ENCODE results near the gene ALDH3B2.
"Not testable (repeated sequence)": the region's sequence is repeated elsewhere in the genome, so short reads cannot be mapped to it uniquely, and the experiment has no call there.

The ALDH3B2 gene

DNA sequence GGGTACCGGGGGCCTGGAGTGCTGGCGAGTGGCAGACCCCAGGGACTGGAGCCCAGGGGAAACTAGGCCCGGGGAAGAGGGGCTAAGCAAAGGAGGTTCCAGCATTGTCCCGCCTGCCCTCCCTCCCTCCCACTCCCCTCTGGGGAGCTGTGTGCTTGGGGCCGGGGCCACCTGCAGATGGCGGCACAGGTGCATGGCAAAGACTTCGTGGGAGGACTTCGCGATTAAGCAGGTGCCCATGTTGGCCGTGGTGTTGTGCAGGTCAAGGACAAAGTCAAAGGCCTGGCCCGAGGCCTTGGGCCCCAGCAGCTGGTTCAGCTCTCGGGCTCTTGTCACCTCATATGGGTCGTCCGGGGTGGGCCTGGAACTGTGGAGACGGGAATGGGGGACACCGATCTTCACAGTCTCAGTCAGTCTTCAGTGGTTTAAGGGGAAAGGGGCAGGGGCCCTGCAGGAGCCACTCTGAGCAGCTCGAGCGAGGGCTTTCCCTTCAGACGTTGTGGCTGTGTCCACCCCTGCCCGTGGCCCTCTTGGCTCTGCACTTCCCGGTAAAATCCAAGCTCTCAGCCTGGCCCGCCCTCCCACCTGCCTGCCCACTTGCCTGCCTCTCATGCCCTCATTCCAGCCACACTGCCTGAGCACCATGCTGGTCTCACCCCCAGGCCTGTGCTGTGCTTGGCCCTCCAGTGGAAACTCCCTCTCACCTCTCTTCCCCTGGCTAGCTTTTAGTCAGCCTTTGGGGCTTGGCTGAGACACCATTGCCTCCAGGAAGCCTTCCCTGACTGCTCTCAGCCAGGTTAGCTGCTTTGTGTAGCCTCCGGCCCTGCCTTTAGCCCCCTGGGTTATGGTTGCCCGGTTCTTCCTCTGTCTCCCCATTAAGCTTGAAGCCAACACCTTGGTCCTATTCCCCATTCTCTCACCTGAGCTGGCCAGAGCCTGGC, 28.6 kb downstream of the ALDH3B2 start:
- no peak for TF ChIP-seq ZNF274 (IDR thresholded peaks at IDR 0.05; ENCODE audit: low read depth, low read length)
- no peak overlapping the region for H3K4me3 ChIP-seq (ENCODE audit: low read length)

DNA sequence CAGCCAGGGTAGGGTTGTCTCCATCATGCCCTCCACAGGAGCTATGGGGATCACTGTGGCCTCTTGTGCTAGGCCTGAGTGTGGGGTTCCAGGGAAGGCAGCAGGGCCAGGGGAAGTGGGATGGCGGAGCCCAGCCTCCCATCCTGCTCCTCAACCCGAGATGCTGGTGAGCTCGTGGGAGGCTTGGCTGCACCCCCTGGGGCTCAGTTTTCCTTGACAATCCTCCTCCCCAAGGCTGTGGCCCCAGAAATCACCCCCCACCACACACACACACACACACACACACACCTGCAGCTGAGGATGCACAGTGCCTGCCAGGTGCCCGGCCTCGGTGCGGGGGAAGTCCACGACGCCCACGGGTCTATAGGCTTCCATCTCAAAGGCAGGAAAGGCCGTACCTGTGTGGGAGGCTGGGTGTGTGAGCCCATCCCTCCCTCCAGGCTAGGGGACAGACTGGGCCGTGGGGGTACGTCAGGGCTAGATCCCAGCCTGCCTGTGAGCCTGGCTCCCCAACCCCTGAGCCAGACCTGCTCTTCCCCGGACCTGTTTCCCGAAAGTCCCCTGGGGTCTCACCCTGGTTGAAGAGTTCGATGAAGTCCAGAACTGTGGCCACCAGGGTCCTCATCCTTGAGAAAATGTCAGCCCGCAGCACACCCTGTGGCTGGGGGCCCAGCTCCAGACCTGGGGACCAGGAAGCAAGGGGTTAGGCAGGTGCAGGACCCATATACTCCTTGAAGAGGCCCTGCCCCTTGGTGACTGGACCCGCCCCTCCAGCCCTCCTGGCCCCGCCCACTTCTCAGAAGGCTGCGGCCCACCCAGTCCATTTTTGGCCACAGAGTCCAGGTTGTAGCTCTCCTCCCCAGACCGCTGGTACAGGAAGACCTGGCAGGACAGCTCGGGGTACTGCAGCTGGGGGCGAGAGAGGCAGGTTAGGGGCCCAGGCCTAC, 29.7 kb downstream of the ALDH3B2 start:
- H3K4me3 ChIP-seq (ENCODE audit: low read length) = no peak overlapping the region
- no peak for TF ChIP-seq ZNF274 (IDR thresholded peaks at IDR 0.05; ENCODE audit: low read depth, low read length)

DNA sequence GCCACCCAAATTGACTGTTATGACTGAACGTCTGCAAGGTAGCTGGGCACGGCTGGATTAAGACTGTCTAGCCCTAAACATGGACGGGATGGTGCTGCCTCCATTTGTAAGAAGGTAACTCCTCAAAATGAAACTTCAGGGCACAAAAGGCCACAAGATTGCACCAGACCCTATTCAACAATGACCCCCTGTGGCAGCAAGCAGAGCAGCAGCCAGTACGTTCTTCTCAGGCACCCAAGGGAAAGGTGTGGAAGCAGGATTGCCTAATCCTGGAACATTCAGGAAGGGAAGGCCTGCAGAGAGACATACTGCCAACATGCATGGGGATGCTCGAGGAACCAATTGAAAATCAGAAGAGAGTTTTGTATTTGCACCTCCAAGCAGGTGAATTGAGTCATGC, 30.4 kb downstream of the ALDH3B2 start:
- no peak for TF ChIP-seq ZNF274 (IDR thresholded peaks at IDR 0.05; ENCODE audit: low read depth, low read length)
- no peak overlapping the region for H3K4me3 ChIP-seq (ENCODE audit: low read length)

DNA sequence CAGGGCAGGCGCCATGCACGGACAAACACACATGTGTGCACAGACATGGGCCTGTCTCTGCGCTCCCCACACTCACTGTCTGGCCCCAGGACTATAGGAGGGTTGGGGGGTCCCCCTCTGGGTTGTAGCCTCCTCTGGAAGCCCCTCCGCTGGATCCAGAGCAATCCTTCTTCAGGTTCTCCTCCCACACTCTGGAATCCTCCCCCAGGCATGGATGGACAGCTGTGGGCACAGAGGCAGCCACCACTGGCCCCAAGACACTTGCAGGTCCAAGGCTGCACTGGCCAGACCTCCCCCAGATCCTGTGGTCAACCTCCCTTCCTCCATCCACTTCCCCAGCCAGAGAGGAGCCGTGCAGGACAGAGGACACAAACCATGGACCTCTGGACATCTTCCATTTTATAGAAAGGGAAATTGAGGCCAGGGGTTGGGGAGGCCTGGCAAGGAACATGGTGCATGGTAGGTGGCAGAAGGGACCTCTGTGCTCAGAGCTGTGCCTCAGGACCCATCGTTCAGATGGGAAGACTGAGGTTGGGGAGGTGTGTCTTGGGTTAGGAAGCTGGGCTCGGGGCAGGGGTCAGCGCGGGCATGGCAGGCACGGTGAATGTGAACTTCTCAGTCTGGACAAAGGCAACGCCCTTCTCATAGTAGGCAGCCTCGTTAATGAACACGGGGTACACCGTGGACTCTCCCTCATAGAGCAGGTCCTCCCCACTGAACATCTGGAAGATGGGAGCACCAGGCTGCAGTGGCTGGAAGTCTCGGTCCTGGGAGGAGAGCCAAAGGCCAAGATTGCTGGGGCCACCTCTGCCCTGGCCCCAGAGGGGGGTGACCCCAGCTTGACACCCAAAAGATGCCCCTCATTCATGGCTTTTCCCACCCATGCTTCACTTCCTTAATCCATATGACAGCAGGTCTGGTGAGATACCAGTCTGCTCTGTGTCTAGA, 32.0 kb downstream of the ALDH3B2 start:
- no peak for TF ChIP-seq ZNF274 (IDR thresholded peaks at IDR 0.05; ENCODE audit: low read depth, low read length)
- H3K4me3 ChIP-seq (ENCODE audit: low read length) = no peak overlapping the region

DNA sequence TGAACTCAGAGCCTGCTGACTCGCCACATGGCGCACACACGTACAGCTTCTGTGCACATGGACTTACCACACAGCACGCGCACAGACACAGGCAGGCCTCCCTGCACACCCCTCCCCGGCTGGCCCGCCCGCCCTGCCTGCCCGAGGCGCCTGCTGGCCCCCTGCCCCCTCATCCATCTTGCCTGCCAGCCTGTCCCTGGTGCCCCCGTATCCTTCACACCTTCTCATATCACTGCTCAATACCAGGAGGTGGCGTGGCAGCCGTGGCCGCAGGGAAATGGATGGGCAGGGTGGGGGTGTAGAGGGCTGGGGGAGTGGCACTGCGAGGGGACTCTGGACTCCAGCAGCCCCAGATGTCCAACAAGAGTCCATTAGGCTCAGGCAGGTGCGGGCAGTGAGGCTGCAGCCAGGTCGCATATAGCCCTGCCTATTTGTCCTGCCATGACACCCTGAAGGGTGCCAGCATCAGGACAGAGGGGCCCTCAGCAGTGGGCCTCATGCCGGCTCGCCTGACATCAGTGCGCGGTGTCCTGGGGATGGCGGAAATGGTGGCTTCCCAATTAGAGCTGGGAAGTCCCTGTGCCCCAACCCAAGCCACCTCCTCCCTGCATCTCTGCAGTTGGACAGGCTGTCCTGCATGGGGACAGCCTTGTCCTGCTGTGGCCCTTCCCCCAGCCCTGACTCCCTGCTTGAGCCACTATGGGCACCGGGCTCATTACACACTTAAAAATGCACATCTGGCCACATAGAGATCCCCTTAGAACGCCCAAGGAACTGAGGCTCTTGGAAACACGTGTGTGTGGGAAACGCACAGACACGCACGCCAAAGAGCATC, 32.9 kb downstream of the ALDH3B2 start:
- H3K4me3 ChIP-seq (ENCODE audit: low read length) = no peak overlapping the region
- no peak for TF ChIP-seq ZNF274 (IDR thresholded peaks at IDR 0.05; ENCODE audit: low read depth, low read length)

DNA sequence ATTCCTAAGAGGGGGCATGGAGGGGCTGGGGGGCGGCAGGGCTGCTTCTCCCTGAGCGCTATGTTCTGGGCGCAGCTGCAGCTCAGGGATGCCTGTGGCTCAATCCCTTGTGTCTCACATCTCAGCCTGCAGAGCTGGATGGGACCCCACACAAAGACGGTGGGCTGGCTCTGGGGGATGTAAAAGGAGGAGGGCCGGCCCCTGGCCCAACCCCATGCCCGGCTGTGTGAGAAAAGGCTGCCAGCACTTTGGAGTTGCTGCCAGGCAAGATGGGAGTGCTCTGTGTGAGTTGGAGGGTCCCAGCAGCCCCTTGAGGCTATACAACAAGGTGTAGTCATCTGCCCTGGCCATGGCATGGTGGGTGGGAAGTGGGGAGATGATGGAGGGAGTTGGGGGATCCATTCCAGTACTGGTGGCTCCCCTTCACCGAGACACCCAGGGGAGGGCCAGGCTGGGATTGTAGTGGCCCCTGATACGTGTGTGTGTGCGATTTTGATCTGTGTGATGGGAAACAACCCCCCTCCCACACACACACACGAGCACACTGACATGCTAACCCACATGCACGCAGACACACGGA, 33.6 kb downstream of the ALDH3B2 start:
- H3K4me3 ChIP-seq (ENCODE audit: low read length) = no peak overlapping the region
- TF ChIP-seq ZNF274 (IDR thresholded peaks at IDR 0.05; ENCODE audit: low read depth, low read length) = no peak

DNA sequence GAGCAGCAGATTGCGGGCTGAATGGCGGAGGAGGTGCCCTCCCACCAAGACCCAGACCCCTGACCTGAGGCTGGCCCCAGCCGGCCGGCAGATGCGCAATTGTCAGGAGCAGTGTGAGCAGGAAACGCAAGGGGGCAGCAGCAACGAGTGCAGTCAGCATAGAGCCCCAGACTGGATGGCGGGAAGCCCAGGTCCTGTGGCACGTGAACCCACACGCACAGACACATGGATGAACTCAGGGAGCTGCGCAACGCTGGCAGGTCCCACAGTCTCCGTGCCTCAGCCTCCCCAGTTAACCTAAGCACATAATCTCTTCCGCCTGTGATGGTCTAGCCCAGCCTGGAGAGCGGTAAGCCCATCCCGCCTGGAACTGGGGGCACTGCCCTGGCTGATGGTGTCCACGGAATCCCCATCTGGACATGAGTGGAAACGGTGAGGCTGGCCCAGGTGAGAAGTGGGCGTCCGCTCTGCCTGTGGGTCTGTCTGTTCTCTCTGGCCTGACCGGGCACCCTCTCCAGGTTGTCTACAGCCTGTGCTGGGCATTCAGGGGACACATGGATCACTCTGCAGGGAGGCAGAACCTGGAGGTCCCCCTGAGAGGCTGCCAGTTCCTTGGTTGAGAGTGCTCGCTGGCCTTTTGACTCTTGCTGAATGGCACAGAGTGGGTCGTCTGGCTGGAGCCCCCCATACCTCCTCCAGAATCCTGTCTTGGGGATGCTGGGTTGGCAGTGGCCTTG, 34.2 kb downstream of the ALDH3B2 start:
- TF ChIP-seq ZNF274 (IDR thresholded peaks at IDR 0.05; ENCODE audit: low read depth, low read length) = no peak
- H3K4me3 ChIP-seq (ENCODE audit: low read length) = no peak overlapping the region

DNA sequence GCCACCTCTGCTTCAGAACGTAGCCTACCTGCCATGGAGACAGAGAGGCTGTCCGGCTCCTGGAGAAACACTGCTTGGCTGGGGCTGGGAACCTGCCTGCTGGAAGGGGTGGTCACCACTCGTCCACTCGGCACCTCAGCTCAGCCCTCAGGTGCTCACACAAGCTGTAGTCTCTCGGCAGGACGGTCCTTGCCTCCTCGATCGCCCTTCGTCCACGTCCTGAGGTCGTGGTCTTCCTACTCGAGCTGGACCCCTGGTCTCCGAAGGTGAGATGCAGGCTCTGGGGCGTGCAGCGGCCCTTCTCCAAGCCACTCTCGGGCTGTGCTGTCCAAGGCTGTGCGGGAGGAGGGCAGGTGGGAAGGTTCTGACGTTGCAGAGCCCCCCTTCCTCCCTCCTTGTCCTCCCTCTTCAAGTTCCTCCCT, 35.0 kb downstream of the ALDH3B2 start, which contains the start of gene TBX10:
Gene TBX10, minus strand, starts transcription at position 326 of the 422 bp plus-strand sequence. Its CDS starts 291 bp downstream, at position 35.
- TF ChIP-seq ZNF274 (IDR thresholded peaks at IDR 0.05; ENCODE audit: low read depth, low read length) = no peak
- H3K4me3 ChIP-seq (ENCODE audit: low read length) = no peak within 1 kb of the TSS

DNA sequence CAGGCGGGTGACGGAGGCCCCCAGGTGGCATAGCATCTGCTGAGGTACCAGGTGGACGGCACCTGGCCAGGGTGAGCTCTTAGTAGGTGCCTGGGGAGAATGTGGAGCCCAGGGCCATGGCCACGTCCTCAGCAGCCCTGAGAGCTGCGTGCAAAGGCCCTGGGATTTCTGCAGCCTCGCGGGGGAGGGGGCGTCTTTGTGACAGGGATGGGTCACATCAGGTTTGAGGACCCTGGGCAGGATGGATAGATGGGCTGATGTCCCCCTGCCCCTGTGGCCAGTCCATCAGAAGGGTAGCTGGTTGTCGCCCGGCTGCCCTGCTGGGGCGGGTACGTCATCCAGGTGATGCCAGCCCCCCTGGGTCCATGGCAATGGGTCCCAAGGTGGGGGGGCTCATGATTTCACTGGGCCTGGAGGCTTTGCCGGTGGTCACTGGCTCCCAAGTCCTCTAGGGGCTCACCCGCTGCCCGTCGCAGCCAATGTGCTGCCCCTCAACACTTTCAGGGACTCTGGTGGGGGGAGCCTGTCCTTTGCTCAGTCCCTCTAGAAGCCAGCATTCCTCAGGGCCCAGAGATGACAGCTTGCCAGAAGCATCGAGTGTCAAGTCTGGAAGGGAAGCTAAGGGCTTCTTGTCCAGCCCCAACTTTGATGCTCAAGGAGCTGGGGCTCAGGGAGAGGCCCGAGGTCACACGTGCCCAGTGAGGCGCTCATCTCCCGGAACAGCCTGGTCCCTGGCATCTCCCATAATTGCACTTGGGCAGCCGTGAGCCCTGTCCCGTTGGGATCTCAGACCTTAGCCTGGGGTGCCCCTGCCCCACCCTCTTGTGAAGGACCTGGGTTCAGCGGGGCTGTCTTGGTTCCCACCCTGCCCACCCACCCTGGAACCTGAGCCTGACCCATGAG, 35.6 kb downstream of the ALDH3B2 start:
- no peak overlapping the region for H3K4me3 ChIP-seq (ENCODE audit: low read length)
- TF ChIP-seq ZNF274 (IDR thresholded peaks at IDR 0.05; ENCODE audit: low read depth, low read length) = no peak

DNA sequence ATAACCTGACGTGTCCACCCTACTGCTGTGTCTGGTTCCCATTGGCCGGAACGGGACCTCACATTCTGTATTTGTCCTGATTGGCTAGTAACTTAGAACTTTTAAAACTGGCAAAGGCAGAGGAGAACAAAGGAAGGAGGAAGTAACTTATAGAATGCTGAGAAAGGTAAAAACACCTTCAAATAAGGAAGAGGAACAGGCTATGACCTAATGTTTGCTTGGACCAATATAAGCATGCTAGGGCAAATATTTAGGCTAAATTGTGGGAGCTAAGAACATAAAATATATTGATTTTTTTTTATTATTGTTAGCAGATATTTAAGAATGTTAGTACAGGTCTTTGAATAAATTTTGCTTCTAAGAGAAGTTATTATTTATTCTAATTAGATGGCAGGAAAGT, 37.0 kb downstream of the ALDH3B2 start:
- not testable (repeated sequence) for H3K4me3 ChIP-seq (ENCODE audit: low read length)

DNA sequence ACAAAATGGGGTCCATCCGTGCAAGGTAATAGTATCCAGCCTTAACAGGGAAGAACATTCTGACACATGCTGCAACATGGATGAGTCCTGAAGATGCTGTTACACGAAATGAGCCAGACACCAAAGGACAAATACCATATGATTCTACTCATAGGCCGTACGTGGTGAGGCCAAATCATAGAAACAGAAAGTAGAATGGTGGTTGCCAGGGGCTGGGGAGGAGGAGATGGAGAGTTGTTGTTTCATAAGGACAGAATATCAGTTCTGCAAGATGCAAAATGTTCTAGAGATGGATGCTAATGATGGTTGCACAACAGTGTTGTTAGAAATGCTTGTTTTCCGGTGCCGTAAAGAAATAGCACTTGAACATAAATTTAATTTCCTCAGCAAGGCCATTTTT, 37.5 kb downstream of the ALDH3B2 start:
- no peak overlapping the region for H3K4me3 ChIP-seq (ENCODE audit: low read length)
- TF ChIP-seq ZNF274 (IDR thresholded peaks at IDR 0.05; ENCODE audit: low read depth, low read length) = no peak

Measured in GM08714 (cell line).